PC-3 (cell line): ENCODE results near the gene PPARG.

ENCODE experiments used
- CTCF ChIP-seq: fragments of 300-600 bp; sonication (generic); conservative IDR thresholded peaks from 2 replicates; pipeline ENCODE4 v1.5.1; 2017; ENCODE audit warnings: antibody characterized with exemption, low read depth, mild to moderate bottlenecking, low read length
- EZH2 ChIP-seq: fragments of 300-600 bp; sonication (generic); IDR thresholded peaks from one replicate; pipeline ENCODE4 v1.6.1; 2017; ENCODE audit warnings: antibody characterized with exemption, mild to moderate bottlenecking, low read length; ENCODE audit not compliant: unreplicated experiment

GRCh38 chr3:12247411-12247810 lies 41.5 kb upstream of the PPARG start:
- TF ChIP-seq CTCF (no peak), EZH2 (no peak)
